ENCODE results near the gene ATP2A1.
"Not testable (repeated sequence)": the region's sequence is repeated elsewhere in the genome, so short reads cannot be mapped to it uniquely, and the experiment has no call there.

ATP2A1 gene

GRCh38 chr16:28866454-28866804, 11.9 kb upstream of the ATP2A1 start:
- no peak for DNase-seq (ENCODE audit: low read depth in 1 of 2, low spot score in 1 of 2)
- in situ Hi-C loops (cut with HindIII; ENCODE audit: low pct_unique_long_range_greater_than_20kb, low sequenced_read_pairs), result no loop called here
- no peak for TF ChIP-seq JUND (IDR thresholded peaks at IDR 0.05; ENCODE audit: low read depth)

GRCh38 chr16:28867241-28867640, 11.0 kb upstream of the ATP2A1 start:
- in situ Hi-C loops (cut with HindIII; ENCODE audit: low pct_unique_long_range_greater_than_20kb, low sequenced_read_pairs), result no loop called here
- TF ChIP-seq JUND (IDR thresholded peaks at IDR 0.05; ENCODE audit: low read depth), result no peak
- peak in 1 of 2 experiments; percentile 79 for DNase-seq (ENCODE audit: low read depth in 1 of 2, low spot score in 1 of 2)

DNA sequence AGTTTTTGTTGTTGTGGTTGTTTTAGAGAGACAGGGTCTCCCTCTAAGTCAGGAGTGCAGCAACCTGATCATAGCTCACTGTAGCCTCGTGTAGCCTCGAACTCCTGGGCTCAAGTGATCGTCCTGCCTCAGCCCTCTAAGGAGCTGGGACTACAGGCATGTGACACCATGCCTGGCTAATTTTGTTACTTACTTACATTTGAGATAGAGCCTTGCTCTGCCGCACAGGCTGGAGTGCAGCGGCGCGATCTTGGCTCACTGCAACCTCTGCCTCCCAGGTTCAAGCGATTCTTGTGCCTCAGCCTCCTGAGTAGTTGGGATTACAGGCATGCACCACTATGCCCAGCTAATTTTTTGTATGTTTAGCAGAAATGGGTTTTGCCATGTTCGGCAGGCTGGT, 10.6 kb upstream of the ATP2A1 start:
- DNase-seq (ENCODE audit: low read depth in 1 of 2, low spot score in 1 of 2); in situ Hi-C loops (cut with HindIII; ENCODE audit: low pct_unique_long_range_greater_than_20kb, low sequenced_read_pairs): not testable (repeated sequence)

- TF ChIP-seq JUND (IDR thresholded peaks at IDR 0.05; ENCODE audit: low read depth), result no peak
- DNase-seq (ENCODE audit: low read depth in 1 of 2, low spot score in 1 of 2), result no peak
- in situ Hi-C loops (cut with HindIII; ENCODE audit: low pct_unique_long_range_greater_than_20kb, low sequenced_read_pairs), result no loop called here
Observed at GRCh38 chr16:28869201-28869600, 9.1 kb upstream of the ATP2A1 start.

- no peak for DNase-seq (ENCODE audit: low read depth in 1 of 2, low spot score in 1 of 2)
- no peak for TF ChIP-seq JUND (IDR thresholded peaks at IDR 0.05; ENCODE audit: low read depth)
- in situ Hi-C loops (cut with HindIII; ENCODE audit: low pct_unique_long_range_greater_than_20kb, low sequenced_read_pairs), result no loop called here
Observed at GRCh38 chr16:28872952-28873351, 5.3 kb upstream of the ATP2A1 start.

GRCh38 chr16:28873543-28874201, 4.6 kb upstream of the ATP2A1 start:
- in situ Hi-C loops (cut with HindIII; ENCODE audit: low pct_unique_long_range_greater_than_20kb, low sequenced_read_pairs), result no loop called here
- DNase-seq (ENCODE audit: low read depth in 1 of 2, low spot score in 1 of 2), result peak in 1 of 2 experiments; percentile 32

GRCh38 chr16:28874406-28874805, 3.9 kb upstream of the ATP2A1 start:
- TF ChIP-seq JUND (IDR thresholded peaks at IDR 0.05; ENCODE audit: low read depth), result no peak
- no peak for DNase-seq (ENCODE audit: low read depth in 1 of 2, low spot score in 1 of 2)
- in situ Hi-C loops (cut with HindIII; ENCODE audit: low pct_unique_long_range_greater_than_20kb, low sequenced_read_pairs), result no loop called here

More at GRCh38 chr16:28873543-28874201, 4.6 kb upstream of the ATP2A1 start:
- TF ChIP-seq JUND (IDR thresholded peaks at IDR 0.05; ENCODE audit: low read depth), result no peak

GRCh38 chr16:28875134-28876018, 2.9 kb upstream of the ATP2A1 start:
- in situ Hi-C loops (cut with HindIII; ENCODE audit: low pct_unique_long_range_greater_than_20kb, low sequenced_read_pairs), result no loop called here
- no peak for DNase-seq (ENCODE audit: low read depth in 1 of 2, low spot score in 1 of 2)

GRCh38 chr16:28876019-28876659, 2.1 kb upstream of the ATP2A1 start:
- TF ChIP-seq JUND (IDR thresholded peaks at IDR 0.05; ENCODE audit: low read depth), result no peak
- in situ Hi-C loops (cut with HindIII; ENCODE audit: low pct_unique_long_range_greater_than_20kb, low sequenced_read_pairs), result no loop called here
- DNase-seq (ENCODE audit: low read depth in 1 of 2, low spot score in 1 of 2), result no peak

More at GRCh38 chr16:28875134-28876018, 2.9 kb upstream of the ATP2A1 start:
- no peak for TF ChIP-seq JUND (IDR thresholded peaks at IDR 0.05; ENCODE audit: low read depth)

- in situ Hi-C loops (cut with HindIII; ENCODE audit: low pct_unique_long_range_greater_than_20kb, low sequenced_read_pairs), result no loop called here
- no peak for DNase-seq (ENCODE audit: low read depth in 1 of 2, low spot score in 1 of 2)
- no peak for TF ChIP-seq JUND (IDR thresholded peaks at IDR 0.05; ENCODE audit: low read depth)
Observed at GRCh38 chr16:28876973-28877654, 1.2 kb upstream of the ATP2A1 start.

GRCh38 chr16:28877655-28878000, 660 bp upstream of the ATP2A1 start:
- no peak for TF ChIP-seq JUND (IDR thresholded peaks at IDR 0.05; ENCODE audit: low read depth)
- in situ Hi-C loops (cut with HindIII; ENCODE audit: low pct_unique_long_range_greater_than_20kb, low sequenced_read_pairs), result no loop called here
- DNase-seq (ENCODE audit: low read depth in 1 of 2, low spot score in 1 of 2), result no peak

- no peak for DNase-seq (ENCODE audit: low read depth in 1 of 2, low spot score in 1 of 2)
- TF ChIP-seq JUND (IDR thresholded peaks at IDR 0.05; ENCODE audit: low read depth), result no peak
- in situ Hi-C loops (cut with HindIII; ENCODE audit: low pct_unique_long_range_greater_than_20kb, low sequenced_read_pairs), result no loop called here
Observed at GRCh38 chr16:28879261-28879840, 1.1 kb downstream of the ATP2A1 start.
